Keratinocyte (primary cell): ENCODE results near the gene GSK3A.
A peak's percentile ranks its signal among the peaks of the same experiment; 100 is the strongest.

Experiments used
- EZH2 ChIP-seq: IDR thresholded peaks from one replicate; pipeline ENCODE4 v1.6.1; 2012; ENCODE audit warnings: inconsistent platforms, mild to moderate bottlenecking, low read length, moderate library complexity
- TF ChIP-seq, protein P1 (sequence below), 3 experiments: IDR thresholded peaks in 1 of 3; conservative IDR thresholded peaks in 1 of 3; optimal IDR thresholded peaks in 1 of 3; 2 replicates in 2 of 3; 3 replicates in 1 of 3; pipeline versions ENCODE3 to v1.5.1; 2011; ENCODE audit warnings: low read length in 3 of 3, mild to moderate bottlenecking in 3 of 3, moderate library complexity in 2 of 3, control low read depth in 1 of 3, inconsistent platforms in 1 of 3; ENCODE audit not compliant: insufficient read depth in 2 of 3; ENCODE audit errors: extremely low read depth in 1 of 3

DNA sequence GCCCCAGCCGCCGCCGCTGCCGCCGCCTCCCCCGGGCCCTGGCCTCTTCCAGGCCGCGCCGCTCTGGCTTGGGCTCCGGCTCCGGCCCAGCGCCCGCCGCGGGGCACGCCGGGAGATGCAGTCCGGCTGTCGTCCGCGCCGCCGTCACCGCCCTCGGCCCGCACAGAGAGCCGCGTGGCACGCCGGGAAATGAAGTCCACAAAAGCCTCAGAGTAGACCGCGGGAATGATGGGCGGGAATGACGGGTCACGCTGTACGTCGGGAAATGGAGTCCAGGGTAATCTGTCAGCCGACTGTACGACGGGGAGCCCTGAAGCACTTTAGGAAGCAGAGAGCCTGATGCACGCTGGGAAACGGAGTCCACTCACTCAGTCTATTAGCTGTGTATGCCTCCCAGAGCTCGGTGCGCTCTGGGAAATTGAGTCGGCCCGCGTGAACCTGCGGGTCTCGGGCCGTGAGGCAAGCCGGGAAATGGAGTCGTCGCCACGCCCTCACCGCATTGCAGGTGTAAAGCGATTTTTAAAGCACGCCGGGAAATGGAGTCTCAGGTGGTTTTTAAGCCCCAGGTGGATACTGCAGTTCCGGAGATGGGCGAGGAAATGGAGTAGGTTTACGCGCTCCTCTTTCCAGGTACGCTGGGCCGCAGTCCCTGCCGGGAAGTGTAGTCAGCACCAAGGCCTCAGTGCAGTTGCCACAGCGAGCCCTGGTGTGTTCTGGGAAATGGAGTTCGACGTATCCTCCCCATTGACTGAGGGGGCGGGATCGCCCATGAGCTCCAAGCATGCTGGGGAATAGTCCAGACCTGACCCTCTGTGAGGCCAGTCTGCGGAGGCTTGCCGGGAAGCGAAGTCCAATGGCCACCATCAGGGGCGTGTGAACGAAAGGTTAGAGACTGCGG, at the start of gene GSK3A:
- TF ChIP-seq, protein P1, sequence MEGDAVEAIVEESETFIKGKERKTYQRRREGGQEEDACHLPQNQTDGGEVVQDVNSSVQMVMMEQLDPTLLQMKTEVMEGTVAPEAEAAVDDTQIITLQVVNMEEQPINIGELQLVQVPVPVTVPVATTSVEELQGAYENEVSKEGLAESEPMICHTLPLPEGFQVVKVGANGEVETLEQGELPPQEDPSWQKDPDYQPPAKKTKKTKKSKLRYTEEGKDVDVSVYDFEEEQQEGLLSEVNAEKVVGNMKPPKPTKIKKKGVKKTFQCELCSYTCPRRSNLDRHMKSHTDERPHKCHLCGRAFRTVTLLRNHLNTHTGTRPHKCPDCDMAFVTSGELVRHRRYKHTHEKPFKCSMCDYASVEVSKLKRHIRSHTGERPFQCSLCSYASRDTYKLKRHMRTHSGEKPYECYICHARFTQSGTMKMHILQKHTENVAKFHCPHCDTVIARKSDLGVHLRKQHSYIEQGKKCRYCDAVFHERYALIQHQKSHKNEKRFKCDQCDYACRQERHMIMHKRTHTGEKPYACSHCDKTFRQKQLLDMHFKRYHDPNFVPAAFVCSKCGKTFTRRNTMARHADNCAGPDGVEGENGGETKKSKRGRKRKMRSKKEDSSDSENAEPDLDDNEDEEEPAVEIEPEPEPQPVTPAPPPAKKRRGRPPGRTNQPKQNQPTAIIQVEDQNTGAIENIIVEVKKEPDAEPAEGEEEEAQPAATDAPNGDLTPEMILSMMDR (optimal IDR thresholded peaks at IDR 0.05 in 1 of 3, IDR thresholded peaks at IDR 0.05 in 1 of 3, conservative IDR thresholded peaks at IDR 0.05 in 1 of 3; ENCODE audit: extremely low read depth in 1 of 3, insufficient read depth in 2 of 3, low read length in 3 of 3): peak in 1 of 3 experiments; percentile 8
- no peak for TF ChIP-seq EZH2
